Measurements from ENCODE around the gene HELLS. TPM values are rescaled to one million over a fixed set of nuclear protein-coding genes. Genes with fewer than 3 reads are reported as not detected.

Gene HELLS
- total RNA-seq, 1 experiment from 2014 or later: 291 TPM

- no peak overlapping the region for H2BK20ac ChIP-seq (ENCODE audit: low read depth, low read length, poor library complexity, severe bottlenecking)
- H3K4me3 Mint-ChIP-seq: no peak overlapping the region
- no peak overlapping the region for H2BK120ac ChIP-seq (ENCODE audit: low read depth, low read length, poor library complexity, severe bottlenecking)
- H2BK15ac ChIP-seq (ENCODE audit: low read depth, low read length): no peak overlapping the region
- no peak overlapping the region for H3K4me2 ChIP-seq (ENCODE audit: insufficient read depth, insufficient read length, low read length)
- no peaks in the 10 kb centered on the region; the same call in 1 of the 2 replicates for H3K27me3 Mint-ChIP-seq (ENCODE audit: low read depth)
- no peaks in the 10 kb centered on the region for H3K9me3 ChIP-seq (ENCODE audit: control insufficient read depth, low read depth, low read length)
- peaks cover 1% of the 10 kb centered on the region; the same call in 1 of the 2 replicates for H3K79me2 ChIP-seq (ENCODE audit: insufficient read depth, low read length)
- H3K27ac ChIP-seq (ENCODE audit: insufficient read length, low read depth, low read length): no peak overlapping the region
- no peak overlapping the region for H2BK5ac ChIP-seq (ENCODE audit: insufficient read length, low read length)
- H3K79me1 ChIP-seq (ENCODE audit: insufficient read depth, low read depth, low read length, poor library complexity, severe bottlenecking): no peaks in the 10 kb centered on the region
- no peaks in the 10 kb centered on the region for H3K4me1 ChIP-seq (ENCODE audit: insufficient read depth, low read length)
- H3K4ac ChIP-seq (ENCODE audit: low read depth, low read length): no peak overlapping the region
- no peak overlapping the region for H2BK12ac ChIP-seq (ENCODE audit: insufficient read length, low read depth, low read length)
- H3K23me2 ChIP-seq (ENCODE audit: insufficient read length, low read depth, low read length, poor library complexity, severe bottlenecking): no peaks in the 10 kb centered on the region
- H3K56ac ChIP-seq (ENCODE audit: insufficient read length, low read depth, low read length): no peak overlapping the region
- DNase-seq: no peak
- H2AFZ ChIP-seq (ENCODE audit: low read length): no peak overlapping the region
- H3K23ac ChIP-seq (ENCODE audit: insufficient read length, low read depth, low read length): no peak overlapping the region
- peaks cover 56 to 92% (median 92%) of the 10 kb centered on the region in 3 experiments; a peak in 6 of 7 replicates for H3K36me3 Mint-ChIP-seq (ENCODE audit: insufficient read depth in 1 of 3, low read depth in 3 of 3)
- H3K27ac Mint-ChIP-seq: 0 out of 7 replicates have a peak overlapping the region, but pooled peaks of 1 of the 3 experiments have one; percentile 4
- H3T11ph ChIP-seq (ENCODE audit: low read length): no peak overlapping the region
- no peak overlapping the region for H4K8ac ChIP-seq (replicated peaks; ENCODE audit: insufficient read length, low read depth, low read length)
- no peak overlapping the region for H3K18ac ChIP-seq (ENCODE audit: insufficient read length, low read depth, low read length)
- H4K5ac ChIP-seq (ENCODE audit: insufficient read length, low read depth, low read length): no peak overlapping the region
- no peaks in the 10 kb centered on the region for H4K20me1 ChIP-seq (ENCODE audit: control insufficient read depth, insufficient read depth, insufficient read length)
- no peak overlapping the region for H3K14ac ChIP-seq (ENCODE audit: insufficient read depth, low read length)
- no peaks in the 10 kb centered on the region; a peak in 1 of 5 replicates for H3K9me3 Mint-ChIP-seq
- no peak overlapping the region for H2AK5ac ChIP-seq (ENCODE audit: insufficient read length, low read length)
- no peaks in the 10 kb centered on the region for H3K27me3 ChIP-seq (ENCODE audit: insufficient read depth, low read length)
- no peaks in the 10 kb centered on the region for H3K4me1 Mint-ChIP-seq
- TF ChIP-seq, protein P1, sequence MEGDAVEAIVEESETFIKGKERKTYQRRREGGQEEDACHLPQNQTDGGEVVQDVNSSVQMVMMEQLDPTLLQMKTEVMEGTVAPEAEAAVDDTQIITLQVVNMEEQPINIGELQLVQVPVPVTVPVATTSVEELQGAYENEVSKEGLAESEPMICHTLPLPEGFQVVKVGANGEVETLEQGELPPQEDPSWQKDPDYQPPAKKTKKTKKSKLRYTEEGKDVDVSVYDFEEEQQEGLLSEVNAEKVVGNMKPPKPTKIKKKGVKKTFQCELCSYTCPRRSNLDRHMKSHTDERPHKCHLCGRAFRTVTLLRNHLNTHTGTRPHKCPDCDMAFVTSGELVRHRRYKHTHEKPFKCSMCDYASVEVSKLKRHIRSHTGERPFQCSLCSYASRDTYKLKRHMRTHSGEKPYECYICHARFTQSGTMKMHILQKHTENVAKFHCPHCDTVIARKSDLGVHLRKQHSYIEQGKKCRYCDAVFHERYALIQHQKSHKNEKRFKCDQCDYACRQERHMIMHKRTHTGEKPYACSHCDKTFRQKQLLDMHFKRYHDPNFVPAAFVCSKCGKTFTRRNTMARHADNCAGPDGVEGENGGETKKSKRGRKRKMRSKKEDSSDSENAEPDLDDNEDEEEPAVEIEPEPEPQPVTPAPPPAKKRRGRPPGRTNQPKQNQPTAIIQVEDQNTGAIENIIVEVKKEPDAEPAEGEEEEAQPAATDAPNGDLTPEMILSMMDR (conservative IDR thresholded peaks at IDR 0.05): no peak
- H3K9ac ChIP-seq (ENCODE audit: extremely low read depth, insufficient read length, low read length): no peak overlapping the region
- H4K91ac ChIP-seq (ENCODE audit: insufficient read length, low read depth, low read length): no peak overlapping the region
Observed at GRCh38 chr10:94571081-94571480, 25.5 kb downstream of the HELLS start.

All from H9 (cell line).